Stimulated activated naive CD8-positive, alpha-beta T cell treated with anti-CD3 and anti-CD28 coated beads, Interleukin-15, Interleukin-2, amounts not matched to agents 100 ng/mL and 50 ng/mL, for 24 hours (primary cell): Measurements from ENCODE around the gene RALGAPA2.

Experiments
- H3K27ac Mint-ChIP-seq: one replicate; pipeline ENCODE4 v1.8.0; 2021; ENCODE audit warnings: mild to moderate bottlenecking, mixed read lengths
- H3K27me3 Mint-ChIP-seq: one replicate; pipeline ENCODE4 v1.8.0; 2021; ENCODE audit warnings: mixed read lengths
- H3K36me3 Mint-ChIP-seq: one replicate; pipeline ENCODE4 v1.8.0; 2021; ENCODE audit warnings: low read depth, mixed read lengths
- H3K4me1 Mint-ChIP-seq: one replicate; pipeline ENCODE4 v1.8.0; 2021; ENCODE audit warnings: low read depth, mixed read lengths
- H3K4me3 Mint-ChIP-seq: one replicate; pipeline ENCODE4 v1.8.0; 2021; ENCODE audit warnings: mild to moderate bottlenecking, mixed read lengths
- H3K9me3 Mint-ChIP-seq: one replicate; pipeline ENCODE4 v1.8.0; 2021; ENCODE audit warnings: mixed read lengths

Gene RALGAPA2

GRCh38 chr20:20446425-20447015 is 265.9 kb downstream of the RALGAPA2 start:
- Mint-ChIP-seq H3K36me3 (peaks cover 15% of the 10 kb centered on the region), H3K4me3 (no peak overlapping the region), H3K9me3 (no peaks in the 10 kb centered on the region), H3K4me1 (peaks cover 35% of the 10 kb centered on the region), H3K27me3 (no peaks in the 10 kb centered on the region), H3K27ac (no peak overlapping the region)

- Mint-ChIP-seq H3K4me1 (peaks cover 33% of the 10 kb centered on the region), H3K4me3 (no peak overlapping the region), H3K27me3 (no peaks in the 10 kb centered on the region), H3K9me3 (no peaks in the 10 kb centered on the region), H3K36me3 (peaks cover 15% of the 10 kb centered on the region), H3K27ac (no peak overlapping the region)
Measured at GRCh38 chr20:20446001-20446400, 266.4 kb downstream of the RALGAPA2 start.

GRCh38 chr20:20443504-20443903 is 268.9 kb downstream of the RALGAPA2 start:
- H3K4me3 Mint-ChIP-seq: no peak overlapping the region

GRCh38 chr20:20442466-20442865 is 270.0 kb downstream of the RALGAPA2 start:
- Mint-ChIP-seq H3K27ac (peak overlapping the region; percentile 31), H3K9me3 (no peaks in the 10 kb centered on the region), H3K4me1 (peaks cover 27% of the 10 kb centered on the region), H3K36me3 (peaks cover 16% of the 10 kb centered on the region), H3K27me3 (no peaks in the 10 kb centered on the region), H3K4me3 (no peak overlapping the region)

More at GRCh38 chr20:20443504-20443903, 268.9 kb downstream of the RALGAPA2 start:
- Mint-ChIP-seq H3K27me3 (no peaks in the 10 kb centered on the region), H3K9me3 (no peaks in the 10 kb centered on the region), H3K27ac (no peak overlapping the region), H3K36me3 (peaks cover 15% of the 10 kb centered on the region), H3K4me1 (peaks cover 27% of the 10 kb centered on the region)

- no peak overlapping the region for H3K27ac Mint-ChIP-seq
- no peaks in the 10 kb centered on the region for H3K27me3 Mint-ChIP-seq
- no peak overlapping the region for H3K4me3 Mint-ChIP-seq
Measured at GRCh38 chr20:20440886-20441658, 271.4 kb downstream of the RALGAPA2 start.

GRCh38 chr20:20440481-20440880 is 272.0 kb downstream of the RALGAPA2 start:
- Mint-ChIP-seq H3K27me3 (no peaks in the 10 kb centered on the region), H3K4me3 (no peak overlapping the region), H3K36me3 (peaks cover 20% of the 10 kb centered on the region), H3K4me1 (peaks cover 18% of the 10 kb centered on the region), H3K9me3 (no peaks in the 10 kb centered on the region), H3K27ac (no peak overlapping the region)

More at GRCh38 chr20:20440886-20441658, 271.4 kb downstream of the RALGAPA2 start:
- H3K9me3 Mint-ChIP-seq: no peaks in the 10 kb centered on the region
- H3K36me3 Mint-ChIP-seq: peaks cover 19% of the 10 kb centered on the region
- H3K4me1 Mint-ChIP-seq: peaks cover 21% of the 10 kb centered on the region

- peaks cover 14% of the 10 kb centered on the region for H3K4me1 Mint-ChIP-seq
- H3K4me3 Mint-ChIP-seq: no peak overlapping the region
- no peaks in the 10 kb centered on the region for H3K27me3 Mint-ChIP-seq
- peaks cover 20% of the 10 kb centered on the region for H3K36me3 Mint-ChIP-seq
- H3K9me3 Mint-ChIP-seq: no peaks in the 10 kb centered on the region
- H3K27ac Mint-ChIP-seq: no peak overlapping the region
Measured at GRCh38 chr20:20439602-20440190, 272.7 kb downstream of the RALGAPA2 start.

- Mint-ChIP-seq H3K9me3 (no peaks in the 10 kb centered on the region), H3K36me3 (peaks cover 22% of the 10 kb centered on the region), H3K27ac (no peak overlapping the region), H3K4me1 (peaks cover 9% of the 10 kb centered on the region), H3K4me3 (no peak overlapping the region), H3K27me3 (no peaks in the 10 kb centered on the region)
Measured at GRCh38 chr20:20437314-20437713, 275.1 kb downstream of the RALGAPA2 start.

GRCh38 chr20:20436689-20437088 is 275.8 kb downstream of the RALGAPA2 start:
- no peaks in the 10 kb centered on the region for H3K9me3 Mint-ChIP-seq
- H3K27ac Mint-ChIP-seq: no peak overlapping the region
- no peaks in the 10 kb centered on the region for H3K27me3 Mint-ChIP-seq
- no peak overlapping the region for H3K4me3 Mint-ChIP-seq
- peaks cover 3% of the 10 kb centered on the region for H3K4me1 Mint-ChIP-seq
- peaks cover 19% of the 10 kb centered on the region for H3K36me3 Mint-ChIP-seq

GRCh38 chr20:20435453-20435852 is 277.0 kb downstream of the RALGAPA2 start:
- Mint-ChIP-seq H3K4me3 (no peak overlapping the region), H3K36me3 (peaks cover 19% of the 10 kb centered on the region), H3K4me1 (no peaks in the 10 kb centered on the region), H3K27me3 (no peaks in the 10 kb centered on the region), H3K27ac (no peak overlapping the region), H3K9me3 (no peaks in the 10 kb centered on the region)

- no peak overlapping the region for H3K27ac Mint-ChIP-seq
- H3K9me3 Mint-ChIP-seq: no peaks in the 10 kb centered on the region
- H3K36me3 Mint-ChIP-seq: peaks cover 21% of the 10 kb centered on the region
- H3K4me1 Mint-ChIP-seq: peaks cover 11% of the 10 kb centered on the region
- H3K27me3 Mint-ChIP-seq: no peaks in the 10 kb centered on the region
- no peak overlapping the region for H3K4me3 Mint-ChIP-seq
Measured at GRCh38 chr20:20432618-20433286, 279.7 kb downstream of the RALGAPA2 start.

GRCh38 chr20:20430066-20430465 is 282.4 kb downstream of the RALGAPA2 start:
- H3K27me3 Mint-ChIP-seq: no peaks in the 10 kb centered on the region
- H3K36me3 Mint-ChIP-seq: peaks cover 8% of the 10 kb centered on the region
- peaks cover 37% of the 10 kb centered on the region for H3K4me1 Mint-ChIP-seq
- no peak overlapping the region for H3K27ac Mint-ChIP-seq
- H3K9me3 Mint-ChIP-seq: no peaks in the 10 kb centered on the region
- no peak overlapping the region for H3K4me3 Mint-ChIP-seq

GRCh38 chr20:20428067-20428466 is 284.4 kb downstream of the RALGAPA2 start:
- H3K9me3 Mint-ChIP-seq: no peaks in the 10 kb centered on the region
- H3K36me3 Mint-ChIP-seq: peaks cover 5% of the 10 kb centered on the region
- peaks cover 40% of the 10 kb centered on the region for H3K4me1 Mint-ChIP-seq
- H3K4me3 Mint-ChIP-seq: no peak overlapping the region
- no peaks in the 10 kb centered on the region for H3K27me3 Mint-ChIP-seq
- H3K27ac Mint-ChIP-seq: peak overlapping the region; percentile 68

GRCh38 chr20:20427227-20427864 is 285.1 kb downstream of the RALGAPA2 start:
- peaks cover 46% of the 10 kb centered on the region for H3K4me1 Mint-ChIP-seq
- no peaks in the 10 kb centered on the region for H3K9me3 Mint-ChIP-seq
- no peak overlapping the region for H3K4me3 Mint-ChIP-seq
- peaks cover 12% of the 10 kb centered on the region for H3K36me3 Mint-ChIP-seq
- H3K27ac Mint-ChIP-seq: peak overlapping the region; percentile 68
- H3K27me3 Mint-ChIP-seq: no peaks in the 10 kb centered on the region

GRCh38 chr20:20426655-20426907 is 285.9 kb downstream of the RALGAPA2 start:
- no peak overlapping the region for H3K4me3 Mint-ChIP-seq
- peaks cover 46% of the 10 kb centered on the region for H3K4me1 Mint-ChIP-seq
- peak overlapping the region; percentile 65 for H3K27ac Mint-ChIP-seq

More at GRCh38 chr20:20426655-20426907, 285.9 kb downstream of the RALGAPA2 start:
- Mint-ChIP-seq H3K27me3 (no peaks in the 10 kb centered on the region), H3K9me3 (no peaks in the 10 kb centered on the region), H3K36me3 (peaks cover 12% of the 10 kb centered on the region)
